PFSK-1 (cell line): ENCODE data around the gene DCAF10.

Experiments
- FOXP2 ChIP-seq: optimal IDR thresholded peaks from 2 replicates; pipeline ENCODE3; 2011; ENCODE audit warnings: borderline replicate concordance, control low read depth, inconsistent platforms; ENCODE audit not compliant: insufficient read depth; ENCODE audit errors: extremely low read length, extremely low read depth
- POLR2AphosphoS5 ChIP-seq: IDR thresholded peaks from 2 replicates; pipeline ENCODE4 v1.6.1; 2012; ENCODE audit warnings: low read depth, mild to moderate bottlenecking, control low read depth, low read length, moderate library complexity
- SIN3A ChIP-seq: IDR thresholded peaks from 2 replicates; pipeline ENCODE4 v1.6.1; 2012; ENCODE audit warnings: mild to moderate bottlenecking, low read length, moderate library complexity, borderline replicate concordance; ENCODE audit not compliant: insufficient read depth
- TAF1 ChIP-seq: IDR thresholded peaks from 2 replicates; pipeline ENCODE4 v1.6.1; 2012; ENCODE audit warnings: low read length, control low read depth, borderline replicate concordance; ENCODE audit not compliant: insufficient read depth
- TF ChIP-seq, protein P1 (sequence below), 2 experiments: IDR thresholded peaks; 2 replicates each; pipeline versions ENCODE4 v1.6.1 to v1.8.0; 2011 to 2012; ENCODE audit warnings: low read depth in 2 of 2, low read length in 2 of 2, control low read depth in 1 of 2, inconsistent platforms in 1 of 2, mild to moderate bottlenecking in 1 of 2, moderate library complexity in 1 of 2; ENCODE audit not compliant: insufficient read depth in 1 of 2

GRCh38 chr9:37856551-37856950 is 56.0 kb downstream of the DCAF10 start:
- TF ChIP-seq POLR2AphosphoS5 (no peak), TAF1 (no peak), SIN3A (no peak), FOXP2 (no peak)
- TF ChIP-seq, protein P1, sequence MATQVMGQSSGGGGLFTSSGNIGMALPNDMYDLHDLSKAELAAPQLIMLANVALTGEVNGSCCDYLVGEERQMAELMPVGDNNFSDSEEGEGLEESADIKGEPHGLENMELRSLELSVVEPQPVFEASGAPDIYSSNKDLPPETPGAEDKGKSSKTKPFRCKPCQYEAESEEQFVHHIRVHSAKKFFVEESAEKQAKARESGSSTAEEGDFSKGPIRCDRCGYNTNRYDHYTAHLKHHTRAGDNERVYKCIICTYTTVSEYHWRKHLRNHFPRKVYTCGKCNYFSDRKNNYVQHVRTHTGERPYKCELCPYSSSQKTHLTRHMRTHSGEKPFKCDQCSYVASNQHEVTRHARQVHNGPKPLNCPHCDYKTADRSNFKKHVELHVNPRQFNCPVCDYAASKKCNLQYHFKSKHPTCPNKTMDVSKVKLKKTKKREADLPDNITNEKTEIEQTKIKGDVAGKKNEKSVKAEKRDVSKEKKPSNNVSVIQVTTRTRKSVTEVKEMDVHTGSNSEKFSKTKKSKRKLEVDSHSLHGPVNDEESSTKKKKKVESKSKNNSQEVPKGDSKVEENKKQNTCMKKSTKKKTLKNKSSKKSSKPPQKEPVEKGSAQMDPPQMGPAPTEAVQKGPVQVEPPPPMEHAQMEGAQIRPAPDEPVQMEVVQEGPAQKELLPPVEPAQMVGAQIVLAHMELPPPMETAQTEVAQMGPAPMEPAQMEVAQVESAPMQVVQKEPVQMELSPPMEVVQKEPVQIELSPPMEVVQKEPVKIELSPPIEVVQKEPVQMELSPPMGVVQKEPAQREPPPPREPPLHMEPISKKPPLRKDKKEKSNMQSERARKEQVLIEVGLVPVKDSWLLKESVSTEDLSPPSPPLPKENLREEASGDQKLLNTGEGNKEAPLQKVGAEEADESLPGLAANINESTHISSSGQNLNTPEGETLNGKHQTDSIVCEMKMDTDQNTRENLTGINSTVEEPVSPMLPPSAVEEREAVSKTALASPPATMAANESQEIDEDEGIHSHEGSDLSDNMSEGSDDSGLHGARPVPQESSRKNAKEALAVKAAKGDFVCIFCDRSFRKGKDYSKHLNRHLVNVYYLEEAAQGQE (IDR thresholded peaks at IDR 0.05; ENCODE audit: insufficient read depth in 1 of 2, low read depth in 2 of 2, low read length in 2 of 2) = no peak
